ENCODE data around the gene DPYSL5. TPM values are rescaled to one million over a fixed set of nuclear protein-coding genes. Genes with fewer than 3 reads are reported as not detected.

Gene DPYSL5
- total and polyA plus RNA-seq, 2 of the 8 experiments (the other 6 are each of a cell fraction or from before 2014, with no cell fraction given): 11.9 to 16.4 TPM

DNA sequence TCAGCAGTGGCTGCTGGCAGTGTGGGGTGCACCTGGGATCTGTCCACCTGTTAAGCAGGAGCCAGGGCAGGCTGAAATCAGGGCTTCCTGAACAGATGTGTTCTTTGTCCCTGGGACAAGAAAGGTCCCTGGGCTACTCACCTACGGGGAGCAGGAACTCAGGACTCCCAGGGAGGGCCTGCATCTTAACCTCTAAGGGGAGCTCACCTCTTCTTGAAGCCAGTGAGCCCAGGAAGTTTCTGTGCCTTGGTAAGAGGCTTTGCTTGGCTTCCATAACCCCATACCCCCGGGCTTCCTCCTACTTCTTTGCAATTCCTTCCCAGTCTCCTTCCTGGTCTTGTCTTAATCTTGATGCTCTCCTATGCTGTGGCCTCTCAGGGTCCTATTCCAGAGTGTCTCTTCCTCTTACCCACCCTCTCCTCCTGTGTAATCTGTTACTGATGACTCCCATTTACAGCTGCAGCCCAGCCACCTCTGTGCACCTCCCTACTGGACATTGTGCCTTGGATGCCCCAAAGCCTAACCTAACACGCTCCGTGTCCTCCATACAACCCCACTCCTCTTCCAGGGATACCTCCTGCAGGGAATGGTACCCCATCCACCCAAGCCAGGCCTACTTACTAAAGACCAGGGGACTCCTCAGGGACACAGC lies 66.9 kb downstream of the DPYSL5 start:
- H3K27ac ChIP-seq (ENCODE audit: low read depth, low read length): no peak overlapping the region
- no peaks in the 10 kb centered on the region for H4K20me1 ChIP-seq (replicated peaks in 1 of 2; ENCODE audit: control insufficient read depth in 1 of 2, insufficient read depth in 2 of 2, low read length in 2 of 2)
- no peak overlapping the region for H2BK120ac ChIP-seq (replicated peaks; ENCODE audit: low read depth, low read length)
- H3K56ac ChIP-seq (replicated peaks; ENCODE audit: insufficient read length, low read depth, low read length): no peak overlapping the region
- H3K4me2 ChIP-seq (ENCODE audit: insufficient read depth in 1 of 2, low read depth in 2 of 2, low read length in 2 of 2): peak overlapping the region; percentile 7 to 25; a peak in 2 of 4 replicates
- H2AFZ ChIP-seq (ENCODE audit: low read length): no peak overlapping the region
- no peak overlapping the region for H3K14ac ChIP-seq (ENCODE audit: insufficient read length)
- no peak overlapping the region for H3K4ac ChIP-seq (replicated peaks; ENCODE audit: insufficient read length, low read depth, low read length)
- no peaks in the 10 kb centered on the region for H3K36me3 ChIP-seq (ENCODE audit: control insufficient read depth in 2 of 4, insufficient read depth in 4 of 4, low read length in 3 of 4)
- H3K18ac ChIP-seq (ENCODE audit: extremely low read depth, low read length): 0 out of 2 replicates have a peak overlapping the region, but pooled peaks have one; percentile 28
- no peak overlapping the region for H3K9ac ChIP-seq (replicated peaks in 1 of 4; ENCODE audit: extremely low read depth in 1 of 4, low read depth in 3 of 4, low read length in 3 of 4)
- CTCF ChIA-PET (ENCODE audit: partially characterized antibody): interaction anchor here (0.6 to 6.9 kb wide), 9 partner anchors 10 to 69 kb away, joined by 3 to 39 read pairs (median 4); no protein-coding TSS in a partner anchor
- no peaks in the 10 kb centered on the region for H3K79me2 ChIP-seq (ENCODE audit: control insufficient read depth in 1 of 2, insufficient read depth in 2 of 2, low read length in 2 of 2)
- H3K9me3 ChIP-seq (ENCODE audit: insufficient read depth in 2 of 2, low read depth in 1 of 2, low read length in 1 of 2): no peaks in the 10 kb centered on the region
- H3K27me3 ChIP-seq (replicated peaks in 1 of 4; ENCODE audit: control insufficient read depth in 3 of 4, extremely low read depth in 1 of 4, insufficient read depth in 3 of 4, low read length in 3 of 4): no peaks in the 10 kb centered on the region; a peak in 1 of 7 replicates
- TF ChIP-seq MAFK (IDR thresholded peaks at IDR 0.05; ENCODE audit: low read depth, low read length) (no peak), JUN (IDR thresholded peaks at IDR 0.05; ENCODE audit: low read depth, low read length) (no peak), RAD21 (IDR thresholded peaks at IDR 0.05 in 1 of 2, conservative IDR thresholded peaks at IDR 0.05 in 1 of 2; ENCODE audit: low read depth in 2 of 2, low read length in 2 of 2) (no peak), NANOG (IDR thresholded peaks at IDR 0.05; ENCODE audit: insufficient read depth, low read depth, low read length, poor library complexity, severe bottlenecking) (no peak), RFX5 (IDR thresholded peaks at IDR 0.05; ENCODE audit: borderline replicate concordance, low read depth, low read length) (no peak), JUND (IDR thresholded peaks at IDR 0.05; ENCODE audit: low read length) (no peak), RXRA (IDR thresholded peaks at IDR 0.05; ENCODE audit: insufficient read depth, low read depth, low read length) (no peak)
- TF ChIP-seq, protein P1, sequence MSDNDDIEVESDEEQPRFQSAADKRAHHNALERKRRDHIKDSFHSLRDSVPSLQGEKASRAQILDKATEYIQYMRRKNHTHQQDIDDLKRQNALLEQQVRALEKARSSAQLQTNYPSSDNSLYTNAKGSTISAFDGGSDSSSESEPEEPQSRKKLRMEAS (IDR thresholded peaks at IDR 0.05): no peak
- H4K5ac ChIP-seq (ENCODE audit: insufficient read length, low read depth, low read length): no peak overlapping the region
- H2BK20ac ChIP-seq (ENCODE audit: low read length): no peak overlapping the region
- H2AK5ac ChIP-seq (ENCODE audit: low read depth, low read length): peak overlapping the region; percentile 65; the same call in 1 of the 2 replicates
- DNase-seq (ENCODE audit: low read depth in 1 of 2, low spot score in 2 of 2) (no peak), FAIRE-seq (no peak)
- H3K4me1 ChIP-seq (replicated peaks in 1 of 4; ENCODE audit: control insufficient read depth in 3 of 4, insufficient read depth in 4 of 4, low read length in 3 of 4): peaks cover 10 to 28% (median 20%) of the 10 kb centered on the region in 4 experiments
- H2BK5ac ChIP-seq (ENCODE audit: low read depth, low read length): no peak overlapping the region
- POLR2A ChIA-PET (ENCODE audit: partially characterized antibody): no interaction called here
- H2BK12ac ChIP-seq (ENCODE audit: low read depth, low read length): no peak overlapping the region
- no peak overlapping the region for H4K91ac ChIP-seq (replicated peaks; ENCODE audit: insufficient read length, low read length)
- WGBS, 2 experiments (ENCODE audit: extremely low coverage in 1 of 2, insufficient coverage in 1 of 2, insufficient read length in 1 of 2, insufficient replicate concordance in 2 of 2, low coverage in 1 of 2, low lambda C conversion rate in 2 of 2, missing lambda C conversion rate in 1 of 2): 69% methylated on average over 4 of the region's 4 CpGs; no CpG with 5 or more reads in 1 of the 2 experiments
- H3K4me3 ChIP-seq (ENCODE audit: extremely low read depth in 1 of 4, insufficient read depth in 2 of 4, low read depth in 3 of 4, low read length in 4 of 4): no peak overlapping the region; a peak in 1 of 8 replicates
- no peaks in the 10 kb centered on the region for H3K79me1 ChIP-seq (ENCODE audit: low read depth, low read length)
- H3K23me2 ChIP-seq (ENCODE audit: low read depth, low read length): no peaks in the 10 kb centered on the region
- no peak overlapping the region for H4K8ac ChIP-seq (ENCODE audit: extremely low read depth, insufficient read depth, low read length)
- H3K23ac ChIP-seq (ENCODE audit: insufficient read length): no peak overlapping the region
- no peak overlapping the region for H2BK15ac ChIP-seq (ENCODE audit: low read length)
